ENCODE results near the gene PLD3. TPM values are rescaled to one million over a fixed set of nuclear protein-coding genes. Genes with fewer than 3 reads are reported as not detected.

PLD3 gene
- total and polyA plus RNA-seq, 12 donors: 116 to 238 (median 169) TPM

DNA sequence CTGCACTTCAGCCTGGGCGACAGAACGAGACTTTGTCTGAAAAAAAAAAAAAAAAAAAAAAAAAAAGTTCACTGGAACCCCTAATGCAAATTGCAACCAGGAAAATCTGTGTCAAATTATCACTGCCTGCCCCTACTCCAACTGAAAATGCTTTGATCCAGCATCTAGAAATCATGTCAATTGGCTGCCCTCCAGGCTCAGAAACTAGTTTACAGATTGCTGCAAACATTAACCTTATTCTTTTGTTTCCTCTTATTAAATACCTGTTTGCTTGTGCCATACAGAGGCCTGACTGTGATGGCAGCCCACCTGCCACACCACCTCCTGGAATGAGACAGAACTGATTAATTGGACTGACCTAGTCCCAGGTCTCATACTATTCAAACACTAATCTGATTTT, 44.7 kb upstream of the PLD3 start:
- no peaks in the 10 kb centered on the region for H3K9me3 ChIP-seq
- DNase-seq (no peak), ATAC-seq (no peak)
- H3K27ac ChIP-seq: no peak overlapping the region
- WGBS, 2 donors: 85 to 92% methylated on average over 2 of the region's 2 CpGs
- no peak overlapping the region for H3K4me3 ChIP-seq
- intact Hi-C loops (cut with DNase I): loop anchor here in 7 of 10 donors (2.0 to 10.0 kb wide), 5 partner anchors 159 to 331 kb away; no protein-coding TSS in a partner anchor
- TF ChIP-seq CTCF (IDR thresholded peaks at IDR 0.05): no peak
- H3K27me3 ChIP-seq: no peaks in the 10 kb centered on the region
- H3K4me1 ChIP-seq: peaks cover 0 to 4% (median 0%) of the 10 kb centered on the region in 9 donors
- H3K36me3 ChIP-seq: no peaks in the 10 kb centered on the region

DNA sequence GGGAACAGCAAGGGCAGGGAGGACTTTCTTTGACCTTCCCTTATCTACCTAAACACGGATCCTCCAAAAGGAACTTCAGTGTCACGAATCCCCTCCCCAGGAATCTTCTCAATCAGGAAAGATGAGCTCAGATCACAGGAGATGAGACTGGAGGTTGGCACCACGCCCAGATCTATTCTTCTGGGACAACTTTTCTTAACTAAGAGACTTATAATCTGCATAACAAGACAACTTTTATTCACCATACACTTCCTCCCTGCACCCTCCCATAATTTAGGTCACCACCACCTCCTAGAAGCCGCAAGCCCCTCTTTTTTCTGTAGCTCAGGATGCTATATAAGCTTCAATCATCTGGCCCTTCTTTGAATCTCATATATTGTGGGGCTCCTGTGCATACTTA, 44.2 kb upstream of the PLD3 start:
- Histone ChIP-seq H3K9me3 (no peaks in the 10 kb centered on the region), H3K27ac (no peak overlapping the region), H3K4me1 (peaks cover 0 to 4% (median 0%) of the 10 kb centered on the region in 9 donors), H3K4me3 (no peak overlapping the region), H3K27me3 (no peaks in the 10 kb centered on the region), H3K36me3 (no peaks in the 10 kb centered on the region)
- intact Hi-C loops (cut with DNase I): loop anchor here in 7 of 10 donors (2.0 to 10.0 kb wide), 5 partner anchors 160 to 330 kb away; no protein-coding TSS in a partner anchor
- no peak for ATAC-seq
- DNase-seq: no peak
- no peak for TF ChIP-seq CTCF (IDR thresholded peaks at IDR 0.05)
- 51 to 58% methylated on average over 4 of the region's 4 CpGs for WGBS, 2 donors

DNA sequence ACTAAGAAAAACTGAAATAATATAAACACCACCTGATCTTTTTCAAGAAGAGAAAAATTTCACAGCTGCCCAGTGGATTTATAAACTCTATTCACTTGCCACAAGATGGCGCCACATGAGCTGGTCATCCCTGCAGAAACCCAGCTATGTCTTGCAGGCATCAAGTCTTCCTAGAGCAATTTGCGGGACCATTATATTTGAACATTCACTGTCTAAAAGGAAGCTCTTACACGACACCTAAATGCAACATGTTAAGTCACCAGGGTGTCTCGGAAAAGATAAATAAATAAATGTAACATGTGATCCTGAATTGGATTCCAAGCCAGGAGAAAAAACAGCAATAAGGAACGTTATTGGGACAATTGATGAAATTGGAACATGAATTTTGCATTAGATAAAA, 43.1 kb upstream of the PLD3 start:
- peak; percentile 59 to 87 (median 81) for TF ChIP-seq CTCF (IDR thresholded peaks at IDR 0.05)
- peaks cover 0 to 4% (median 0%) of the 10 kb centered on the region in 9 donors for H3K4me1 ChIP-seq
- H3K9me3 ChIP-seq: no peaks in the 10 kb centered on the region
- H3K4me3 ChIP-seq: no peak overlapping the region
- H3K27me3 ChIP-seq: no peaks in the 10 kb centered on the region
- H3K36me3 ChIP-seq: no peaks in the 10 kb centered on the region
- peak; percentile 67 to 90 (median 79) for ATAC-seq
- DNase-seq: peak; percentile 62 to 85
- 10% methylated on average over 5 of the region's 5 CpGs for WGBS, 2 donors
- intact Hi-C loops (cut with DNase I): loop anchor here in 9 of 10 donors (2.0 to 10.0 kb wide), 9 partner anchors 161 to 329 kb away; no protein-coding TSS in a partner anchor
- no peak overlapping the region for H3K27ac ChIP-seq

GRCh38 chr19:40309666-40310065, 38.8 kb upstream of the PLD3 start:
- H3K4me1 ChIP-seq: peaks cover 0 to 4% (median 0%) of the 10 kb centered on the region in 9 donors
- no peak overlapping the region for H3K4me3 ChIP-seq
- DNase-seq (no peak), ATAC-seq (no peak)
- H3K27ac ChIP-seq: no peak overlapping the region
- no peaks in the 10 kb centered on the region for H3K27me3 ChIP-seq
- WGBS, 2 donors: 85 to 86% methylated on average over 1 of the region's 1 CpG
- no peaks in the 10 kb centered on the region for H3K9me3 ChIP-seq
- no peak for TF ChIP-seq CTCF (IDR thresholded peaks at IDR 0.05)
- H3K36me3 ChIP-seq: no peaks in the 10 kb centered on the region
- intact Hi-C loops (cut with DNase I): loop anchor here in 9 of 10 donors (5.0 to 10.0 kb wide), 8 partner anchors 165 to 325 kb away; no protein-coding TSS in a partner anchor
